DMS53 (cell line): ENCODE measurements around the gene CD37.
"Not testable (repeated sequence)": the region's sequence is repeated elsewhere in the genome, so short reads cannot be mapped to it uniquely, and the experiment has no call there.

Experiments used
- DNase-seq: peaks from one replicate; lab custom pipeline; 2025; lab: John Stamatoyannopoulos, UW

The CD37 gene

DNA sequence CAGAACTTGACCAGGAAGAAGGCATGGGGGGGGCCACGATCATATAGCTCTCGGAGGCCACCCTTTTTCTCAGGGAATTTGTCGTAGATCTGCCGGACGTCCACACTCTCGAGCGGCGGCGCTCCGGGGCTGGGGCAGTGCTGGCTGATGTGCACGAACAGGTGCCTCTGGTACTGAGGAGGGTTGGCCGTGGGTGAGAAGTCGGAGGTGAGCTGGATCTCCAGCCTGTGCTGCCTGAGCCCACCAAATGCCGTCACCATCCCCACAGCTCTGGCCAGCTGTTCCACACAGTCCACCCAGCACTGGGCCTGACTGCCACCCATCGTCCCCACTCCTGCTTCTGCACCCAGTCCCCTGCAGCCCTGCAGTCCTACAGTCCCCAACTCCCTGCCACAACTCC, 12.0 kb downstream of the CD37 start:
- DNase-seq: no peak

GRCh38 chr19:49347835-49348234, 12.6 kb downstream of the CD37 start:
- DNase-seq: peak; percentile 22

GRCh38 chr19:49348305-49349189, 13.3 kb downstream of the CD37 start:
- no peak for DNase-seq

GRCh38 chr19:49349567-49349966, 14.4 kb downstream of the CD37 start:
- DNase-seq: no peak

GRCh38 chr19:49355909-49356353, 20.7 kb downstream of the CD37 start:
- DNase-seq: no peak

DNA sequence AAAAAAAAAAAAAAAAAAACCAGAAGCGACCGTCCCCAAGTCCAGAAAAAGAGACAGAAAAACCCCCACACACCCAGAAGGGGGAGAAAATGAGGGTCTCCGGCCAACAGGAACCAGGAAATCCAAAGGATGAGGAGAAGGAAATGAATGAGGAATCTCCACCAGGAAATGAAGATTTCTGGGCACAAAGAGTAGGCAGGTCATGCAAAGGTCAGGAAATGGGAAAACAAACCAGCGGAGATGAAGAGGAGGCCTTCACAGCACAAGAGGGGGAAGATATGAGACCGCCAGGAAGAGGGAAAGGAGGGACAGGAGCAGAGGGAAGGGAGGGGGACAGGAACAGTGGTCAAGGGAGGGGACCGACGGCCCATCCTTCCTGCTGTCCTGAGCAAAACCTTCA, 21.2 kb downstream of the CD37 start:
- no peak for DNase-seq

- DNase-seq: no peak
These were observed 22.0 kb downstream of the CD37 start for GRCh38 chr19:49357186-49357585.

- no peak for DNase-seq
These were observed 24.9 kb downstream of the CD37 start for GRCh38 chr19:49359851-49360820.

- DNase-seq: peak; percentile 33
These were observed 26.3 kb downstream of the CD37 start for GRCh38 chr19:49361438-49362047.

- peak; percentile 25 for DNase-seq
These were observed 27.1 kb downstream of the CD37 start, which contains the start of gene TEAD2 for GRCh38 chr19:49362048-49362928. TSS of gene TEAD2 (minus strand) at chr19:49362416. CDS start at chr19:49360075, 2,341 bp downstream.

DNA sequence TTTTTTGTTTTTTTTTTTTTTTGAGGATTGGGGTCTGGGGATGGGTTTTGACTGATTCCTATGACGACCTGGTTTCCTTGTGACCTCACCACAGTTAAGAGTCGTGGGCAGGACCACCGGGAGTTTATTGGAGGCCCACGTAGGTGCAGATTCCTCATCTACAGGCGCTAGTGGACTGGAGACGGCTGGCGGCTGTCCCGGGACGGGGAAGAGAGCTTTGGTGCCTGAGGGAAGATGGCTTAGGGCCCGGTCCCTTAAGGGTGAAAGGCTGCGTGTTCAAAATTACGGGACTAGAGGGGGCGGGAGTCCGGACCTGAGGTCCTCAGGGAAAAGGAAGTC, 27.7 kb downstream of the CD37 start:
- DNase-seq: peak; percentile 49

- DNase-seq: peak; percentile 87
These were observed 28.3 kb downstream of the CD37 start, which contains the start of gene DKKL1 for GRCh38 chr19:49363268-49364082. TSS of gene DKKL1 (plus strand) at chr19:49363877. CDS start at chr19:49363999, 122 bp downstream.

GRCh38 chr19:49364083-49364737, 29.0 kb downstream of the CD37 start:
- DNase-seq: no peak

- no peak for DNase-seq
These were observed 30.9 kb downstream of the CD37 start for GRCh38 chr19:49366110-49366509.

- DNase-seq: no peak
These were observed 33.6 kb downstream of the CD37 start for GRCh38 chr19:49368711-49369358.

DNA sequence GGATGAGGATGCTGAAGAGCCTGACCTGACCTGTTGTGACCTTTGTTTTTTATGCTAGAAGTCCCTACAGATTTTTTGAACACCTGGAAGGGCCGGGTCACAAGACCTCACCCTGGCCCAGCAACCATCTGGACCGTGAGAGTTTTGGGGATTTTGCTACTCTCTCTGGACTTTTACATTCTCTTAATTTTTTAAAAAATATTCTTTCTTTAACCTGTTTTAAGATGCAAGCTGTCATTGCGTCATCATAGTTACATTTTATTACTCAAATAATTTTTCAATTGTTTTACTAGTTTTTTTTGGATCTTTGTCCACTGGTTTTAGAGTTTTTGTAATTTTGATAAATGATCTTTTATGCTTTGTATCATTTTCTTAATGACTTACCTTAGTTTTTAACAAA, 36.0 kb downstream of the CD37 start:
- DNase-seq: no peak

GRCh38 chr19:49373174-49373573, 38.0 kb downstream of the CD37 start:
- DNase-seq: not testable (repeated sequence)

DNA sequence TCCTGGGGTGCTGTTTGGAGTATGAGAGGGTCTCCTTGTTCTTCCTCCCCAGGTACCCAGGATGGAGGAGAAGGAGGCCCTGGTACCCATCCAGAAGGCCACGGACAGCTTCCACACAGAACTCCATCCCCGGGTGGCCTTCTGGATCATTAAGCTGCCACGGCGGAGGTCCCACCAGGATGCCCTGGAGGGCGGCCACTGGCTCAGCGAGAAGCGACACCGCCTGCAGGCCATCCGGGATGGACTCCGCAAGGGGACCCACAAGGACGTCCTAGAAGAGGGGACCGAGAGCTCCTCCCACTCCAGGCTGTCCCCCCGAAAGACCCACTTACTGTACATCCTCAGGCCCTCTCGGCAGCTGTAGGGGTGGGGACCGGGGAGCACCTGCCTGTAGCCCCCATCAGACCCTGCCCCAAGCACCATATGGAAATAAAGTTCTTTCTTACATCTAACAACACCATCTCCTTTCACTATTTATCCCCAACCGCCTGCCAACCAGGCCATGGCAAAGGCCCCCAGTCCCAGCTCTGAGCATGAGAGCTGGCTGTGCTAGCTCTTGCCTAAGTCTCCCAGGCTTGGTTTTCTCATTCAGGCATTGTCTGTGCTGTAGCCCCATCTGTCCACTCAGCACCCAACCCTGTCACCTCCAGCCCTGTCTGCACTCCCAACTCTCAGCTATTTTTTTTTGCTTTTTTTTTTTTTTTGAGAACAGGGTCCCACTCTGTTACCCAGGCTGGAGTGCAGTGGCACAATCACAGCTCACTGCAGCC, 39.6 kb downstream of the CD37 start:
- DNase-seq: no peak
